Measurements from ENCODE around the gene ANKRD45.
"Not testable (repeated sequence)": the region's sequence is repeated elsewhere in the genome, so short reads cannot be mapped to it uniquely, and the experiment has no call there.

- TF ChIP-seq KDM1A (IDR thresholded peaks at IDR 0.05; ENCODE audit: low read depth); POLR2A (IDR thresholded peaks at IDR 0.05; ENCODE audit: low read length); CTCF (IDR thresholded peaks at IDR 0.05); EP300 (IDR thresholded peaks at IDR 0.05); ZNF302 (CRISPR knock-in tag; IDR thresholded peaks at IDR 0.05); RAD21 (conservative IDR thresholded peaks at IDR 0.05 in 1 of 2, IDR thresholded peaks at IDR 0.05 in 1 of 2); MAZ (IDR thresholded peaks at IDR 0.05; ENCODE audit: borderline replicate concordance, low read depth, low read length); HDAC2 (IDR thresholded peaks at IDR 0.05); ZC3H11A (IDR thresholded peaks at IDR 0.05); MAX (IDR thresholded peaks at IDR 0.05); RARB (CRISPR knock-in tag; IDR thresholded peaks at IDR 0.05); RFX5 (IDR thresholded peaks at IDR 0.05): not testable (repeated sequence)
Observed at GRCh38 chr1:173563846-173564245, 105.8 kb downstream of the ANKRD45 start.
